Adrenal gland (tissue), 12 donors: ENCODE data around the gene EBF3. TPM values are rescaled to one million over a fixed set of nuclear protein-coding genes. Genes with fewer than 3 reads are reported as not detected.

ENCODE experiments used
- DNase-seq, 7 donors: peaks; one replicate each; pipeline ENCODE4 v3.0.0-alpha.2; 2019 to 2020
- H3K27ac ChIP-seq, 5 donors: fragments of 200-600 bp; sonication (generic) in 4 of 5; 1 replicate in 3 of 5; 2 replicates in 2 of 5; pipeline versions ENCODE4 v1.5.1 to v1.8.0; 2016 to 2020; ENCODE audit warnings: mild to moderate bottlenecking in 1 of 5
- H3K27me3 ChIP-seq: fragments of 200-600 bp; 2 replicates; pipeline ENCODE4 v1.8.0; 2021
- H3K36me3 ChIP-seq, 2 donors: fragments of 200-600 bp; replicated peaks in 1 of 2; 1 replicate in 1 of 2; 2 replicates in 1 of 2; pipeline versions ENCODE4 v1.5.1 to v1.8.0; 2018 to 2022
- H3K4me1 ChIP-seq, 2 donors: fragments of 200-600 bp; replicated peaks in 1 of 2; 1 replicate in 1 of 2; 2 replicates in 1 of 2; pipeline versions ENCODE4 v1.5.1 to v1.8.0; 2018 to 2021
- H3K4me3 ChIP-seq, 4 donors: fragments of 200-600 bp; sonication (generic) in 3 of 4; one replicate each; pipeline ENCODE4 v1.5.1; 2016 to 2018
- H3K9me3 ChIP-seq, 3 donors: fragments of 200-600 bp; sonication (generic) in 1 of 3; replicated peaks in 1 of 3; 1 replicate in 2 of 3; 2 replicates in 1 of 3; pipeline versions ENCODE4 v1.5.1 to v1.8.0; 2016 to 2021
- POLR2A ChIP-seq, 2 donors: fragments of 450-650 bp; IDR thresholded peaks; one replicate each; pipeline ENCODE4 v1.6.1; 2017; ENCODE audit warnings: antibody characterized with exemption in 2 of 2, mild to moderate bottlenecking in 2 of 2, moderate library complexity in 1 of 2
- WGBS, 4 donors: extraction: QIAGEN DNeasy Blood & Tissue Kit in 2 of 4; methylation state at CpG; one replicate each; pipeline versions ENCODE4 v1.1.5 to v1.1.7; 2013 to 2017; 5-methylcytosine and 5-hydroxymethylcytosine counted together
- intact Hi-C, 2 donors: fragments of 100-400 bp; cut with DNase I; formaldehyde crosslinking; loops; one replicate each; pipeline versions ENCODE4 v1.14.1 to v1.15.0; 2022 to 2023
- polyA plus RNA-seq, 3 donors: library from polyadenylated mRNA; stranded (reverse); fragments of 200-250 nt in 2 of 3; fragments of 350-450 nt in 1 of 3; fragmentation: Illumina TruSeq in 1 of 3; extraction: RNeasy Lipid Tissue Mini Kit (QIAGEN cat#74804) in 1 of 3; gene quantifications; one replicate each; pipeline ENCODE4 v1.2.3, GENCODE V29; 2013 to 2014
- total RNA-seq, 9 donors: library from RNA; depleted of rRNA in 4 of 9; stranded (reverse); fragments of >200 nt in 4 of 9; fragments of 120-200 nt in 1 of 9; fragmentation: NEBNext Ultra II Directional in 1 of 9; extraction: Animal tissue kit (Norgen Biotek cat#: 25700) in 1 of 9; gene quantifications; one replicate each; pipeline versions ENCODE4 v1.1.0 to v1.2.4, GENCODE V29; 2013 to 2023
- TF ChIP-seq, protein P1 (sequence below), 6 experiments: fragments of 450-650 bp in 4 of 6; fragments of 200-600 bp in 2 of 6; sonication (generic) in 1 of 6; IDR thresholded peaks; 1 replicate in 5 of 6; 2 replicates in 1 of 6; pipeline versions ENCODE4 v1.5.1 to v1.8.0; 2016 to 2021; ENCODE audit warnings: antibody characterized with exemption in 6 of 6, mild to moderate bottlenecking in 2 of 6, moderate library complexity in 1 of 6
- donor health status: healthy with polysubstance abuse.
- donor health status: Bipolar disorder and iron deficiency.
- donor health status: DM: yes; HTN: yes; CAD: no.
- donor health status: DM: no; HTN: no; CAD: no.
- donor health status: DM: no; HTN: no; CAD: no.
- donor health status: DM: yes; HTN: yes; CAD: no.

The EBF3 gene
- total and polyA plus RNA-seq, 12 donors: 0.12 to 2.2 (median 0.53) TPM; not detected in 1

- Histone ChIP-seq H3K9me3 (no peaks in the 10 kb centered on the region), H3K27ac (no peak overlapping the region), H3K27me3 (no peaks in the 10 kb centered on the region), H3K4me3 (no peak overlapping the region), H3K4me1 (no peaks in the 10 kb centered on the region), H3K36me3 (no peaks in the 10 kb centered on the region)
- 91 to 95% (median 93%) methylated on average over 8 of the region's 8 CpGs for WGBS, 4 donors
- intact Hi-C loops: no loop called here
- no peak for DNase-seq
- TF ChIP-seq, protein P1, sequence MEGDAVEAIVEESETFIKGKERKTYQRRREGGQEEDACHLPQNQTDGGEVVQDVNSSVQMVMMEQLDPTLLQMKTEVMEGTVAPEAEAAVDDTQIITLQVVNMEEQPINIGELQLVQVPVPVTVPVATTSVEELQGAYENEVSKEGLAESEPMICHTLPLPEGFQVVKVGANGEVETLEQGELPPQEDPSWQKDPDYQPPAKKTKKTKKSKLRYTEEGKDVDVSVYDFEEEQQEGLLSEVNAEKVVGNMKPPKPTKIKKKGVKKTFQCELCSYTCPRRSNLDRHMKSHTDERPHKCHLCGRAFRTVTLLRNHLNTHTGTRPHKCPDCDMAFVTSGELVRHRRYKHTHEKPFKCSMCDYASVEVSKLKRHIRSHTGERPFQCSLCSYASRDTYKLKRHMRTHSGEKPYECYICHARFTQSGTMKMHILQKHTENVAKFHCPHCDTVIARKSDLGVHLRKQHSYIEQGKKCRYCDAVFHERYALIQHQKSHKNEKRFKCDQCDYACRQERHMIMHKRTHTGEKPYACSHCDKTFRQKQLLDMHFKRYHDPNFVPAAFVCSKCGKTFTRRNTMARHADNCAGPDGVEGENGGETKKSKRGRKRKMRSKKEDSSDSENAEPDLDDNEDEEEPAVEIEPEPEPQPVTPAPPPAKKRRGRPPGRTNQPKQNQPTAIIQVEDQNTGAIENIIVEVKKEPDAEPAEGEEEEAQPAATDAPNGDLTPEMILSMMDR (IDR thresholded peaks at IDR 0.05): no peak
- no peak for TF ChIP-seq POLR2A (IDR thresholded peaks at IDR 0.05)
Measured at GRCh38 chr10:129831150-129831549, 132.9 kb downstream of the EBF3 start.

DNA sequence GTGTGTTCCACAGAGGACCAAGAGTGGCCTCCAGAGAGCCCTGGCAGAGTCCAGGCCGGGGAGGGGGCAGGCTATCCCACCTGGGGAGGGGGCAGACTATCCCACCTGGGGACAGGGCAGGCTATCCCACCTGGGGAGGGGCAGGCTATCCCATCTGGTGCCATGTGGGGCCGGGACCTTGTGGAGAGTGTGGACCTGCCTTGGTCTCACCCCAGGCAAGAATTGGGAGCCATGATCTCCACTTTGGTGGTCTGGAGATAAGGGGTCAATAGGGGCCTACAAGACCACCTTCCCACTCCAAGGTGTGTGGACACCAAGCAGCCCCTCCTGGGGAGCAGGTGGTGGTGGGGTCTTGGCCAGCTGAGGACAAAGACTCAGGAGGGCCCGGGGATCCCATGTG, 138.2 kb downstream of the EBF3 start:
- intact Hi-C loops: no loop called here
- Histone ChIP-seq H3K9me3 (no peaks in the 10 kb centered on the region), H3K27me3 (no peaks in the 10 kb centered on the region), H3K27ac (no peak overlapping the region), H3K4me3 (no peak overlapping the region), H3K36me3 (no peaks in the 10 kb centered on the region), H3K4me1 (no peaks in the 10 kb centered on the region)
- TF ChIP-seq POLR2A (IDR thresholded peaks at IDR 0.05): no peak
- TF ChIP-seq, protein P1 (IDR thresholded peaks at IDR 0.05): no peak
- DNase-seq: no peak
- WGBS, 4 donors: 89 to 95% (median 93%) methylated on average over 2 to 3 of the region's 3 CpGs

GRCh38 chr10:129825221-129825620, 138.9 kb downstream of the EBF3 start:
- WGBS, 4 donors: 84 to 96% (median 87%) methylated on average over 4 to 5 of the region's 5 CpGs

DNA sequence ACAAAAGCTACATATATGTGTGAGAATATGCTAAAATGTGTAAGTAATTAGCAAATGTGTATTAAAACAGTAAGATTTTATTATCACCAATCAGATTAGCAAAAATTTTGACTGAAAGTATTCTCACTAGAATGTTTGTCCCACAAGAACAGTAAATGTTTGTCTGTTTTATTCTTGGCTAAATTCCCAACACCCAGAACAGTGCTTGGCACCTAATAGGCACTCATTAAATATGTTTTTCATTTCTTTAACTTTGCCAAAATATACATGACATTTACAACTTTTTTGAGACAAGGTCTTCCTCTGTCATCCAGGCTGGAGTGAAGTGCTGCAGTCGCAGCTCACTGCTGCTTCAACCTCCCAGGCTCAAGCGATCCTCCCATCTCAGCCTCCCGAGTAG, 143.6 kb downstream of the EBF3 start:
- DNase-seq: no peak
- Histone ChIP-seq H3K4me1 (no peaks in the 10 kb centered on the region), H3K4me3 (no peak overlapping the region), H3K27me3 (no peaks in the 10 kb centered on the region), H3K36me3 (no peaks in the 10 kb centered on the region), H3K27ac (no peak overlapping the region), H3K9me3 (no peaks in the 10 kb centered on the region)
- TF ChIP-seq, protein P1 (IDR thresholded peaks at IDR 0.05): no peak
- no peak for TF ChIP-seq POLR2A (IDR thresholded peaks at IDR 0.05)
- intact Hi-C loops: no loop called here
- 76 to 91% (median 82%) methylated on average over 3 of the region's 3 CpGs for WGBS, 4 donors

More at GRCh38 chr10:129825221-129825620, 138.9 kb downstream of the EBF3 start:
- intact Hi-C loops: no loop called here
- Histone ChIP-seq H3K27me3 (no peaks in the 10 kb centered on the region), H3K27ac (no peak overlapping the region), H3K36me3 (no peaks in the 10 kb centered on the region), H3K4me1 (no peaks in the 10 kb centered on the region), H3K4me3 (no peak overlapping the region), H3K9me3 (no peaks in the 10 kb centered on the region)
- no peak for DNase-seq
- TF ChIP-seq, protein P1 (IDR thresholded peaks at IDR 0.05): no peak
- no peak for TF ChIP-seq POLR2A (IDR thresholded peaks at IDR 0.05)
